SU-DHL-6 (cell line): ENCODE results near the gene VARS2.
"Not testable (repeated sequence)": the region's sequence is repeated elsewhere in the genome, so short reads cannot be mapped to it uniquely, and the experiment has no call there.

Source experiments
- H2AFZ ChIP-seq: fragments of 200-600 bp; sonication (generic); 2 replicates; pipeline ENCODE4 v1.6.1; 2014; ENCODE audit warnings: low read depth, mild to moderate bottlenecking, moderate library complexity, mixed read lengths, antibody characterized with exemption, low read length; ENCODE audit not compliant: severe bottlenecking
- H3F3A ChIP-seq: fragments of 200-600 bp; shearing (Covaris generic); 2 replicates; pipeline ENCODE4 v1.6.0; 2016; ENCODE audit warnings: antibody characterized with exemption, mild to moderate bottlenecking; ENCODE audit not compliant: insufficient read depth
- H3K27ac ChIP-seq: fragments of 200-600 bp; sonication (generic); 2 replicates; pipeline ENCODE4 v1.5.1; 2016; ENCODE audit warnings: low read depth, mild to moderate bottlenecking, low read length, moderate library complexity, mixed read lengths
- H3K27me3 ChIP-seq: fragments of 200-600 bp; sonication (generic), shearing (Covaris generic); 2 replicates; pipeline ENCODE4 v1.6.0; 2014; ENCODE audit warnings: mild to moderate bottlenecking, low read length
- H3K36me3 ChIP-seq: fragments of 200-600 bp; sonication (generic); 2 replicates; pipeline ENCODE4 v1.6.1; 2014; ENCODE audit warnings: mild to moderate bottlenecking, low read length, mixed read lengths
- H3K4me2 ChIP-seq: fragments of 300-600, 200-600 bp; shearing (Covaris generic), sonication (generic); 2 replicates; pipeline ENCODE4 v1.6.0; 2014; ENCODE audit warnings: low read length, low read depth, mild to moderate bottlenecking; ENCODE audit not compliant: poor library complexity, severe bottlenecking
- H3K4me3 ChIP-seq: fragments of 200-600 bp; sonication (generic); 2 replicates; pipeline ENCODE4 v1.5.1; 2014; ENCODE audit warnings: antibody characterized with exemption, low read length, mild to moderate bottlenecking, mixed read lengths; ENCODE audit not compliant: insufficient read depth, poor library complexity, severe bottlenecking
- H3K79me2 ChIP-seq: fragments of 200-600 bp; sonication (generic); 2 replicates; pipeline ENCODE4 v1.6.1; 2014; ENCODE audit warnings: mild to moderate bottlenecking, low read length, moderate library complexity; ENCODE audit not compliant: insufficient read depth
- H3K9ac ChIP-seq: fragments of 200-600 bp; sonication (generic); 2 replicates; pipeline ENCODE4 v1.7.0; 2014; ENCODE audit warnings: mild to moderate bottlenecking, low read length
- H3K9me2 ChIP-seq: fragments of 200-600 bp; sonication (generic); replicated peaks from 2 replicates; pipeline ENCODE4 v1.6.1; 2014; ENCODE audit warnings: low read length; ENCODE audit not compliant: insufficient read depth
- H3K9me3 ChIP-seq: fragments of 200-600 bp; sonication (generic); 2 replicates; pipeline ENCODE4 v1.6.1; 2014; ENCODE audit warnings: low read length, mixed read lengths; ENCODE audit not compliant: insufficient read depth
- H4K20me1 ChIP-seq: fragments of 200-600 bp; sonication (generic); 2 replicates; pipeline ENCODE4 v1.6.1; 2014; ENCODE audit warnings: low read depth, mild to moderate bottlenecking, antibody characterized with exemption, low read length, moderate library complexity, mixed read lengths
- EZH2phosphoT487 ChIP-seq: fragments of 200-600 bp; sonication (generic), shearing (Covaris generic); conservative IDR thresholded peaks from 2 replicates; pipeline ENCODE4 v1.6.1; 2018; ENCODE audit warnings: mild to moderate bottlenecking, antibody characterized with exemption, low read length, moderate library complexity, mixed read lengths
- TF ChIP-seq, protein P1 (sequence below): fragments of 200-600 bp; sonication (generic); IDR thresholded peaks from one replicate; pipeline ENCODE4 v1.5.1; 2017; ENCODE audit warnings: antibody characterized with exemption, mild to moderate bottlenecking, low read length, moderate library complexity; ENCODE audit not compliant: insufficient read depth, poor library complexity, severe bottlenecking

The VARS2 gene

DNA sequence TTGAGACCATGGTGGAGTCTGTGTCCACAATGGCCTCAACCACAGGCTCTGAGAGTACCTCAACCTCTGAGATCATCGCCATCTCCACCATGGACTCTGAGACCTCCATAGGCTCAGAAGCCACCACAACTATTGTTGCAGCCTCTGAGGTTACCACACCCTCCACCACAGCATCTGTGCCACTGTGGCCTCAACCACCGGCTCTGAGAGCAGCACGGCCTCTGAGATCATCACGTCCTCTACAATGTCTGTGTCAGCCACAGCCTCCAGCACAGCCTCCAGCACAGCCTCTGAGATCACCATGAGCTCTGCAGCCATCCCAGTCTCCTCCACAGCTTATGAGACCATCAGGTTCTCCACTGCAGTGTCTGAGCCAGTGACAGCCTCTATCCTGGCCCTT is 50.0 kb downstream of the VARS2 start:
- no peaks in the 10 kb centered on the region for H3K36me3 ChIP-seq
- H3K9ac ChIP-seq, result no peak overlapping the region
- H3K4me2 ChIP-seq, result no peak overlapping the region
- H3K9me3 ChIP-seq, result no peaks in the 10 kb centered on the region
- H4K20me1 ChIP-seq, result no peaks in the 10 kb centered on the region
- no peak overlapping the region for H3K27ac ChIP-seq
- H3K9me2 ChIP-seq, result no peaks in the 10 kb centered on the region
- H3K4me3 ChIP-seq, result no peak overlapping the region
- no peak for TF ChIP-seq EZH2phosphoT487
- TF ChIP-seq, protein P1, sequence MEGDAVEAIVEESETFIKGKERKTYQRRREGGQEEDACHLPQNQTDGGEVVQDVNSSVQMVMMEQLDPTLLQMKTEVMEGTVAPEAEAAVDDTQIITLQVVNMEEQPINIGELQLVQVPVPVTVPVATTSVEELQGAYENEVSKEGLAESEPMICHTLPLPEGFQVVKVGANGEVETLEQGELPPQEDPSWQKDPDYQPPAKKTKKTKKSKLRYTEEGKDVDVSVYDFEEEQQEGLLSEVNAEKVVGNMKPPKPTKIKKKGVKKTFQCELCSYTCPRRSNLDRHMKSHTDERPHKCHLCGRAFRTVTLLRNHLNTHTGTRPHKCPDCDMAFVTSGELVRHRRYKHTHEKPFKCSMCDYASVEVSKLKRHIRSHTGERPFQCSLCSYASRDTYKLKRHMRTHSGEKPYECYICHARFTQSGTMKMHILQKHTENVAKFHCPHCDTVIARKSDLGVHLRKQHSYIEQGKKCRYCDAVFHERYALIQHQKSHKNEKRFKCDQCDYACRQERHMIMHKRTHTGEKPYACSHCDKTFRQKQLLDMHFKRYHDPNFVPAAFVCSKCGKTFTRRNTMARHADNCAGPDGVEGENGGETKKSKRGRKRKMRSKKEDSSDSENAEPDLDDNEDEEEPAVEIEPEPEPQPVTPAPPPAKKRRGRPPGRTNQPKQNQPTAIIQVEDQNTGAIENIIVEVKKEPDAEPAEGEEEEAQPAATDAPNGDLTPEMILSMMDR, result no peak
- H3K79me2 ChIP-seq, result no peaks in the 10 kb centered on the region
- no peak overlapping the region for H2AFZ ChIP-seq
- H3F3A ChIP-seq, result no peaks in the 10 kb centered on the region
- H3K27me3 ChIP-seq, result no peaks in the 10 kb centered on the region

DNA sequence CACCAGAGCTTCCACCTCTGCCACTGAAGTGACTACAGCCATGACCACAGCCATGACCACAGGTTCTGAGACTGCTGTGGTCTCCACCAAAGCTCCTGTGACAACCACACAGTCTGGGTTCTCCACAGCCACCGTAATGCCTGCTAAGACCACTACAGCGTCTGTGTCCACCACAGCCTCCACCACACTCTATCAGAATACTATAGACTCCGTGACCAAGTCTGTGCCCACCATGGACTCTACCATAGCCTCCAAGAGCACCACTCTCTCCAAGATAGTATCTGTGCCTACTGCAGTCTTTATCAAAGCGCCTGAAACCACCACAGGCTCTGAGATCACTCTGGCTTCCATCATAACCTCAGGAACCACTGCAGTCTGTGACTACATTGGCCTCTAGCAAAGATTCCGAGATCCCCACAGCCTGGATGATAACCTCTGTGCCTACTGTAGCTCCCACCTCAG is 51.1 kb downstream of the VARS2 start:
- no peaks in the 10 kb centered on the region for H3K36me3 ChIP-seq
- H2AFZ ChIP-seq, result no peak overlapping the region
- H3K9me3 ChIP-seq, result no peaks in the 10 kb centered on the region
- no peaks in the 10 kb centered on the region for H3K79me2 ChIP-seq
- H3K27me3 ChIP-seq, result no peaks in the 10 kb centered on the region
- no peaks in the 10 kb centered on the region for H4K20me1 ChIP-seq
- H3K4me3 ChIP-seq, result no peak overlapping the region
- H3K9ac ChIP-seq, result no peak overlapping the region
- H3K4me2 ChIP-seq, result no peak overlapping the region
- no peaks in the 10 kb centered on the region for H3F3A ChIP-seq
- no peak overlapping the region for H3K27ac ChIP-seq
- H3K9me2 ChIP-seq, result no peaks in the 10 kb centered on the region
- TF ChIP-seq, protein P1, result no peak
- TF ChIP-seq EZH2phosphoT487, result no peak

DNA sequence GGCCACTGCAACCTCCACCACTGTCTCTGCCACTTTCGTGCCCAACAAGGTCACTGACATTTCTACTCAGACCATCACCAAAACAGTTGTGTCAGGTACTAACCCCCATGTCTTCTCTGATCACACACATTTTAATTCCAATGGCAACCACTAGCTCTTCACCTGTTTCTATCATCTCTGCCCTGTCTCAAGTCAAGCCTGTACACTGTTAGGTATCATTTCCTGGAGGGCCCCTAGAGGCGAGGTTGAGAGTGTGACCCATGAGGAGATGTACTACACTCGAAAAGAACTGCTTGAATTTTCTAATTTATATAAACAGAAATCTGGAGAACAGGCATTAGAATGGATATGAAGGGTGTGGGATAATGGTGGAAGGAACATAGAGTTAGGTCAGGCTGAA is 52.1 kb downstream of the VARS2 start:
- no peak overlapping the region for H3K4me3 ChIP-seq

DNA sequence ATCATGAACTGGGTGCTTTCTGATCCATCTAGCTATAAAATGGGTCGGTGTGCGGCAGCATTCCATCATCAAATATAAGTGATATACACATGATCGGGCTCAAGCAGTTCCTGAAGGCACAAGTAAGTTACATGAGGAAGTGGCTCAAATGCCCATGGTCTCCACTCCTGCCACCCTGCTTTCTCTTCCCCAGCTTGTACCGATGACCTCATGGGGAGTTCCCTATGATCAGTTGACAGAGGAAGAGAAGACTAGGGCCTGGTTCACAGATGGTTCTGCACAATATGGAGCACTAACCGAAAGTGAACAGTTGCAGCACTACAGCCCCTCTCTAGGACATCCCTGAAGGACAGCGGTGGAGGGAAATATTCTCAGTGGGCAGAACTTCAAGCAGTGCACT is 55.1 kb downstream of the VARS2 start:
- H3K27ac ChIP-seq, H2AFZ ChIP-seq, H3K9me2 ChIP-seq, H3K4me3 ChIP-seq, H3K9me3 ChIP-seq, H3K9ac ChIP-seq, H3K4me2 ChIP-seq, H3K36me3 ChIP-seq, H3F3A ChIP-seq, H3K79me2 ChIP-seq, H4K20me1 ChIP-seq, H3K27me3 ChIP-seq: not testable (repeated sequence)

More for the DNA sequence above, 52.1 kb downstream of the VARS2 start:
- Histone ChIP-seq H4K20me1 (no peaks in the 10 kb centered on the region), H3K36me3 (no peaks in the 10 kb centered on the region), H3K4me2 (no peak overlapping the region), H3F3A (no peaks in the 10 kb centered on the region), H3K27me3 (no peaks in the 10 kb centered on the region), H3K79me2 (no peaks in the 10 kb centered on the region), H3K9me3 (no peaks in the 10 kb centered on the region), H3K9me2 (no peaks in the 10 kb centered on the region), H3K27ac (no peak overlapping the region), H3K9ac (no peak overlapping the region), H2AFZ (no peak overlapping the region)
- TF ChIP-seq, protein P1, result peak; percentile 27
- no peak for TF ChIP-seq EZH2phosphoT487
